H9 (cell line): ENCODE data around the gene SIX2. TPM values are rescaled to one million over a fixed set of nuclear protein-coding genes. Genes with fewer than 3 reads are reported as not detected.

ENCODE experiments used
- DNase-seq: peaks from one replicate; pipeline ENCODE4 v3.0.0-alpha.2; 2017
- H2AFZ ChIP-seq: one replicate; pipeline ENCODE4 v1.6.1; 2013; ENCODE audit warnings: mild to moderate bottlenecking, low read length, control low read depth, moderate library complexity
- H2AK5ac ChIP-seq: 2 replicates; pipeline ENCODE4 v1.6.1; 2013; ENCODE audit warnings: low read length, control low read depth, mixed read lengths; ENCODE audit not compliant: insufficient read length
- H2BK120ac ChIP-seq: one replicate; pipeline ENCODE4 v1.6.1; 2013; ENCODE audit warnings: low read depth, mild to moderate bottlenecking, low read length, control low read depth, inconsistent platforms; ENCODE audit not compliant: poor library complexity, severe bottlenecking
- H2BK12ac ChIP-seq: 2 replicates; pipeline ENCODE4 v1.6.1; 2013; ENCODE audit warnings: low read length, control low read depth, mixed read lengths, low read depth; ENCODE audit not compliant: insufficient read length
- H2BK15ac ChIP-seq: 2 replicates; pipeline ENCODE4 v1.6.1; 2013; ENCODE audit warnings: low read depth, low read length, control low read depth
- H2BK20ac ChIP-seq: one replicate; pipeline ENCODE4 v1.6.1; 2013; ENCODE audit warnings: low read depth, mild to moderate bottlenecking, low read length, control low read depth, inconsistent platforms; ENCODE audit not compliant: poor library complexity, severe bottlenecking
- H2BK5ac ChIP-seq: 2 replicates; pipeline ENCODE4 v1.6.1; 2013; ENCODE audit warnings: low read length, control low read depth, mixed read lengths; ENCODE audit not compliant: insufficient read length
- H3K14ac ChIP-seq: 2 replicates; pipeline ENCODE4 v1.6.1; 2013; ENCODE audit warnings: low read length, control low read depth; ENCODE audit not compliant: insufficient read depth
- H3K18ac ChIP-seq: 2 replicates; pipeline ENCODE4 v1.6.1; 2013; ENCODE audit warnings: low read depth, mild to moderate bottlenecking, mixed read lengths, low read length, control low read depth; ENCODE audit not compliant: insufficient read length
- H3K23ac ChIP-seq: 2 replicates; pipeline ENCODE4 v1.6.1; 2013; ENCODE audit warnings: low read length, control low read depth, mixed read lengths, low read depth; ENCODE audit not compliant: insufficient read length
- H3K23me2 ChIP-seq: 2 replicates; pipeline ENCODE4 v1.6.1; 2013; ENCODE audit warnings: low read depth, mild to moderate bottlenecking, mixed read lengths, low read length, control low read depth; ENCODE audit not compliant: insufficient read length, poor library complexity, severe bottlenecking
- H3K27ac ChIP-seq: 2 replicates; pipeline ENCODE4 v1.5.1; 2013; ENCODE audit warnings: low read length, control low read depth, mixed read lengths, low read depth; ENCODE audit not compliant: insufficient read length
- H3K27me3 ChIP-seq: 2 replicates; pipeline ENCODE4 v1.6.1; 2013; ENCODE audit warnings: low read length, control low read depth, inconsistent platforms; ENCODE audit not compliant: insufficient read depth
- H3K4ac ChIP-seq: 2 replicates; pipeline ENCODE4 v1.6.1; 2013; ENCODE audit warnings: low read depth, mild to moderate bottlenecking, control low read depth, inconsistent platforms, low read length, moderate library complexity
- H3K4me1 ChIP-seq: 2 replicates; pipeline ENCODE4 v1.6.1; 2013; ENCODE audit warnings: low read length, control low read depth, inconsistent platforms; ENCODE audit not compliant: insufficient read depth
- H3K4me2 ChIP-seq: 2 replicates; pipeline ENCODE4 v1.6.1; 2013; ENCODE audit warnings: low read length, control low read depth, mixed read lengths; ENCODE audit not compliant: insufficient read length, insufficient read depth
- H3K56ac ChIP-seq: 2 replicates; pipeline ENCODE4 v1.6.1; 2013; ENCODE audit warnings: low read depth, mild to moderate bottlenecking, mixed read lengths, low read length, control low read depth; ENCODE audit not compliant: insufficient read length
- H3K79me1 ChIP-seq: 2 replicates; pipeline ENCODE4 v1.6.1; 2013; ENCODE audit warnings: low read depth, mild to moderate bottlenecking, moderate library complexity, low read length, control low read depth, inconsistent platforms; ENCODE audit not compliant: insufficient read depth, poor library complexity, severe bottlenecking
- H3K79me2 ChIP-seq: 2 replicates; pipeline ENCODE4 v1.6.1; 2013; ENCODE audit warnings: low read length, control low read depth, inconsistent platforms; ENCODE audit not compliant: insufficient read depth
- H3K9ac ChIP-seq: 2 replicates; pipeline ENCODE4 v1.6.1; 2013; ENCODE audit warnings: low read length, control low read depth, mixed read lengths; ENCODE audit not compliant: insufficient read length; ENCODE audit errors: extremely low read depth
- H3K9me3 ChIP-seq: one replicate; pipeline ENCODE4 v1.6.1; 2013; ENCODE audit warnings: low read depth, low read length, inconsistent platforms; ENCODE audit not compliant: control insufficient read depth
- H3T11ph ChIP-seq: one replicate; pipeline ENCODE4 v1.6.1; 2013; ENCODE audit warnings: mild to moderate bottlenecking, low read length, control low read depth, inconsistent platforms
- H4K20me1 ChIP-seq: one replicate; pipeline ENCODE4 v1.6.1; 2013; ENCODE audit not compliant: control insufficient read depth, insufficient read length, insufficient read depth
- H4K5ac ChIP-seq: 2 replicates; pipeline ENCODE4 v1.6.1; 2013; ENCODE audit warnings: low read depth, mild to moderate bottlenecking, mixed read lengths, low read length, control low read depth; ENCODE audit not compliant: insufficient read length
- H4K8ac ChIP-seq: replicated peaks from 2 replicates; pipeline ENCODE4 v1.6.1; 2013; ENCODE audit warnings: low read length, control low read depth, mixed read lengths, low read depth; ENCODE audit not compliant: insufficient read length
- H4K91ac ChIP-seq: 2 replicates; pipeline ENCODE4 v1.6.1; 2013; ENCODE audit warnings: low read depth, mild to moderate bottlenecking, moderate library complexity, mixed read lengths, low read length, control low read depth; ENCODE audit not compliant: insufficient read length
- H3K27ac Mint-ChIP-seq, 3 experiments: 2 replicates in 2 of 3; 3 replicates in 1 of 3; pipeline ENCODE4 v1.8.0; 2020 to 2021; ENCODE audit warnings: mixed read lengths in 3 of 3, mild to moderate bottlenecking in 1 of 3, moderate library complexity in 1 of 3
- H3K27me3 Mint-ChIP-seq: 2 replicates; pipeline ENCODE4 v1.8.0; 2021; ENCODE audit warnings: low read depth, mild to moderate bottlenecking, moderate library complexity, mixed read lengths
- H3K36me3 Mint-ChIP-seq, 3 experiments: 2 replicates in 2 of 3; 3 replicates in 1 of 3; pipeline ENCODE4 v1.8.0; 2020 to 2021; ENCODE audit warnings: low read depth in 3 of 3, mixed read lengths in 3 of 3; ENCODE audit not compliant: insufficient read depth in 1 of 3
- H3K4me1 Mint-ChIP-seq, 2 experiments: 2 replicates each; pipeline ENCODE4 v1.8.0; 2020; ENCODE audit warnings: mixed read lengths in 2 of 2
- H3K4me3 Mint-ChIP-seq, 2 experiments: 2 replicates in 1 of 2; 3 replicates in 1 of 2; pipeline ENCODE4 v1.8.0; 2020 to 2021; ENCODE audit warnings: mild to moderate bottlenecking in 2 of 2, mixed read lengths in 2 of 2, moderate library complexity in 1 of 2
- H3K9me3 Mint-ChIP-seq, 2 experiments: 2 replicates in 1 of 2; 3 replicates in 1 of 2; pipeline ENCODE4 v1.8.0; 2020; ENCODE audit warnings: mild to moderate bottlenecking in 2 of 2, mixed read lengths in 2 of 2, moderate library complexity in 1 of 2
- WGBS: extraction: QIAGEN DNeasy Blood & Tissue Kit; methylation state at CpG from one replicate; pipeline ENCODE4 v1.1.7; 2013; ENCODE audit warnings: missing lambda C conversion rate, low lambda C conversion rate, mixed read lengths; ENCODE audit not compliant: insufficient read length; ENCODE audit errors: extremely low coverage; 5-methylcytosine and 5-hydroxymethylcytosine counted together
- total RNA-seq: library from RNA; stranded (reverse); gene quantifications from 2 replicates; pipeline ENCODE4 v1.2.1, GENCODE V29; 2021
- TF ChIP-seq, protein P1 (sequence below): fragments of 200-600 bp; sonication (generic); conservative IDR thresholded peaks from 3 replicates; pipeline ENCODE4 v1.8.0; 2021; ENCODE audit warnings: antibody characterized with exemption, mild to moderate bottlenecking

The SIX2 gene
- total RNA-seq, 1 experiment from 2014 or later = not detected

DNA sequence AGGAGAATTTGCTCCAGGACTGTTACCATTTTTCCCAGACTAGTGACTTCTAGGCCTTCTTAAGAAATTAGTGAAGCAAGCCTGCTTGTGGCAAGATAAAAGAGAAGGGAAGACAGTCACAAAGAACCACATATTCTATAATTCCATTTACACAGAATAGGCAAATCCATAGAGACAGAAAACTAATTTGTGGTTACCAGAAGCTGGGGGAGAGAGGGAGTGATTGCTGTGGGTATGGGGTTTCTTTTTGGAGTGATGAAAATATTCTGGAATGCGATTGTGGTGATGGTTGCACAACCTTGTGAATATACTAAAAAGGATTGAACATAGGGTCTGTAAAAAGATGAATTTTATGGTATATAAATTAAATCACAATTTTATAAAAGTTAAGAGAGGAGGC, 37.5 kb upstream of the SIX2 start:
- no peak overlapping the region for H2BK20ac ChIP-seq

More for the DNA sequence above, 37.5 kb upstream of the SIX2 start:
- no peak overlapping the region for H3T11ph ChIP-seq
- Mint-ChIP-seq H3K9me3 (no peaks in the 10 kb centered on the region), H3K4me1 (no peaks in the 10 kb centered on the region), H3K36me3 (no peaks in the 10 kb centered on the region), H3K27me3 (peaks cover 13% of the 10 kb centered on the region), H3K4me3 (no peak overlapping the region), H3K27ac (no peak overlapping the region)
- no peaks in the 10 kb centered on the region for H3K79me2 ChIP-seq
- no peak overlapping the region for H2AFZ ChIP-seq
- no peak overlapping the region for H2AK5ac ChIP-seq
- no peaks in the 10 kb centered on the region for H3K23me2 ChIP-seq
- no peak overlapping the region for H3K4me2 ChIP-seq
- no peak overlapping the region for H2BK12ac ChIP-seq
- no peak overlapping the region for H3K14ac ChIP-seq
- no peak overlapping the region for H3K4ac ChIP-seq
- H3K9me3 ChIP-seq = no peaks in the 10 kb centered on the region
- TF ChIP-seq, protein P1, sequence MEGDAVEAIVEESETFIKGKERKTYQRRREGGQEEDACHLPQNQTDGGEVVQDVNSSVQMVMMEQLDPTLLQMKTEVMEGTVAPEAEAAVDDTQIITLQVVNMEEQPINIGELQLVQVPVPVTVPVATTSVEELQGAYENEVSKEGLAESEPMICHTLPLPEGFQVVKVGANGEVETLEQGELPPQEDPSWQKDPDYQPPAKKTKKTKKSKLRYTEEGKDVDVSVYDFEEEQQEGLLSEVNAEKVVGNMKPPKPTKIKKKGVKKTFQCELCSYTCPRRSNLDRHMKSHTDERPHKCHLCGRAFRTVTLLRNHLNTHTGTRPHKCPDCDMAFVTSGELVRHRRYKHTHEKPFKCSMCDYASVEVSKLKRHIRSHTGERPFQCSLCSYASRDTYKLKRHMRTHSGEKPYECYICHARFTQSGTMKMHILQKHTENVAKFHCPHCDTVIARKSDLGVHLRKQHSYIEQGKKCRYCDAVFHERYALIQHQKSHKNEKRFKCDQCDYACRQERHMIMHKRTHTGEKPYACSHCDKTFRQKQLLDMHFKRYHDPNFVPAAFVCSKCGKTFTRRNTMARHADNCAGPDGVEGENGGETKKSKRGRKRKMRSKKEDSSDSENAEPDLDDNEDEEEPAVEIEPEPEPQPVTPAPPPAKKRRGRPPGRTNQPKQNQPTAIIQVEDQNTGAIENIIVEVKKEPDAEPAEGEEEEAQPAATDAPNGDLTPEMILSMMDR = no peak
- no peak overlapping the region for H3K18ac ChIP-seq
- no peak overlapping the region for H3K56ac ChIP-seq
- no peaks in the 10 kb centered on the region for H4K20me1 ChIP-seq
- no peaks in the 10 kb centered on the region for H3K79me1 ChIP-seq
- H4K91ac ChIP-seq = no peak overlapping the region
- H3K23ac ChIP-seq = no peak overlapping the region
- WGBS = no CpG with 5 or more reads among the region's 1 CpG
- H2BK5ac ChIP-seq = no peak overlapping the region
- H3K9ac ChIP-seq = no peak overlapping the region
- no peaks in the 10 kb centered on the region; the same call in 1 of the 2 replicates for H3K4me1 ChIP-seq
- H4K8ac ChIP-seq = no peak overlapping the region
- no peaks in the 10 kb centered on the region; the same call in 1 of the 2 replicates for H3K27me3 ChIP-seq
- no peak overlapping the region for H2BK15ac ChIP-seq
- H4K5ac ChIP-seq = no peak overlapping the region
- DNase-seq = no peak
- H2BK120ac ChIP-seq = no peak overlapping the region
- no peak overlapping the region for H3K27ac ChIP-seq
